Vagina (tissue), 2 donors: ENCODE results near the gene RHBDD1.

Experiments
- POLR2A ChIP-seq, 2 donors: fragments of 450-650 bp; IDR thresholded peaks; one replicate each; pipeline ENCODE4 v1.6.1; 2017; ENCODE audit warnings: antibody characterized with exemption in 2 of 2, mild to moderate bottlenecking in 2 of 2, moderate library complexity in 2 of 2
- TF ChIP-seq, protein P1 (sequence below), 3 experiments: fragments of 450-650 bp in 2 of 3; fragments of 200-600 bp in 1 of 3; sonication (generic) in 1 of 3; IDR thresholded peaks; one replicate each; pipeline ENCODE4 v1.5.1; 2017 to 2019; ENCODE audit warnings: antibody characterized with exemption in 3 of 3, mild to moderate bottlenecking in 2 of 3, moderate library complexity in 2 of 3

DNA sequence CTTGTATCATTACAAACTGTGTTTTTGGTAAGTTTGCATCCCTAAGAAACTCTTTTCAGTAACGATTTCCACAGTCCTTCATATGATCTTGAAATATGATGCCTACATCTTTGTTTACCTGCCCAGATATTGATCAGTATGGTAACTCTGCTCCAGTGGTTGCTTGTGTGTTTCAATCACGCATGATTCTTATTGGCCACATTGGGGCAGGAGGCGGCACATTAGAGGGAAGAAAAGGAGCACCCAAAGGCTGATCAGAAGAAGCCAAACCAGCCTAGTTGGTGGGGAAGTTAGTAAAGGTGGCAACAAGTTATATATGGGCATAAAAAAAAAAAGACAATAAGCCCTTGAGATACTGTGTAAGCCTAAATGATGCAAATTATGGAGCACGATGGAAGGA is 158.9 kb downstream of the RHBDD1 start:
- TF ChIP-seq POLR2A (IDR thresholded peaks at IDR 0.05) = no peak
- TF ChIP-seq, protein P1, sequence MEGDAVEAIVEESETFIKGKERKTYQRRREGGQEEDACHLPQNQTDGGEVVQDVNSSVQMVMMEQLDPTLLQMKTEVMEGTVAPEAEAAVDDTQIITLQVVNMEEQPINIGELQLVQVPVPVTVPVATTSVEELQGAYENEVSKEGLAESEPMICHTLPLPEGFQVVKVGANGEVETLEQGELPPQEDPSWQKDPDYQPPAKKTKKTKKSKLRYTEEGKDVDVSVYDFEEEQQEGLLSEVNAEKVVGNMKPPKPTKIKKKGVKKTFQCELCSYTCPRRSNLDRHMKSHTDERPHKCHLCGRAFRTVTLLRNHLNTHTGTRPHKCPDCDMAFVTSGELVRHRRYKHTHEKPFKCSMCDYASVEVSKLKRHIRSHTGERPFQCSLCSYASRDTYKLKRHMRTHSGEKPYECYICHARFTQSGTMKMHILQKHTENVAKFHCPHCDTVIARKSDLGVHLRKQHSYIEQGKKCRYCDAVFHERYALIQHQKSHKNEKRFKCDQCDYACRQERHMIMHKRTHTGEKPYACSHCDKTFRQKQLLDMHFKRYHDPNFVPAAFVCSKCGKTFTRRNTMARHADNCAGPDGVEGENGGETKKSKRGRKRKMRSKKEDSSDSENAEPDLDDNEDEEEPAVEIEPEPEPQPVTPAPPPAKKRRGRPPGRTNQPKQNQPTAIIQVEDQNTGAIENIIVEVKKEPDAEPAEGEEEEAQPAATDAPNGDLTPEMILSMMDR (IDR thresholded peaks at IDR 0.05) = no peak
